Measurements from ENCODE around the gene ZBED2.
A peak's percentile ranks its signal among the peaks of the same experiment; 100 is the strongest.

- TF ChIP-seq CTCF (optimal IDR thresholded peaks at IDR 0.05 in 1 of 3, IDR thresholded peaks at IDR 0.05 in 1 of 3, conservative IDR thresholded peaks at IDR 0.05 in 1 of 3; ENCODE audit: extremely low read depth in 1 of 3, insufficient read depth in 2 of 3, low read length in 3 of 3) (peak; percentile 54 to 63 (median 63)), EZH2 (IDR thresholded peaks at IDR 0.05; ENCODE audit: low read length) (no peak)
These were observed 26.4 kb upstream of the ZBED2 start for GRCh38 chr3:111621535-111621934.

Measured in keratinocyte (primary cell).